ENCODE measurements around the gene SLC39A7. TPM values are rescaled to one million over a fixed set of nuclear protein-coding genes. Genes with fewer than 3 reads are reported as not detected.
A peak's percentile ranks its signal among the peaks of the same experiment; 100 is the strongest.

Gene SLC39A7
- total and polyA plus RNA-seq, 2 of the 13 experiments (the other 11 are each of a cell fraction or from before 2014, with no cell fraction given), result 142 to 229 TPM

- TF ChIP-seq ZNF691 (CRISPR knock-in tag; IDR thresholded peaks at IDR 0.05; ENCODE audit: borderline replicate concordance, low read depth) (0 out of 2 replicates have a peak, but pooled peaks have one; percentile 54), CBX1 (IDR thresholded peaks at IDR 0.05; ENCODE audit: low read depth) (no peak), ZNF414 (CRISPR knock-in tag; IDR thresholded peaks at IDR 0.05) (no peak), ZNF30 (CRISPR knock-in tag; IDR thresholded peaks at IDR 0.05) (no peak), HNRNPL (IDR thresholded peaks at IDR 0.05; ENCODE audit: low read depth, low read length) (peak; percentile 95), IKZF5 (CRISPR knock-in tag; IDR thresholded peaks at IDR 0.05) (no peak), ZNF17 (CRISPR knock-in tag; IDR thresholded peaks at IDR 0.05) (no peak), ZNF788 (CRISPR knock-in tag; IDR thresholded peaks at IDR 0.05; ENCODE audit: borderline replicate concordance) (0 out of 2 replicates have a peak, but pooled peaks have one; percentile 42), ZNF557 (CRISPR knock-in tag; IDR thresholded peaks at IDR 0.05) (no peak), ZNF510 (CRISPR knock-in tag; IDR thresholded peaks at IDR 0.05; ENCODE audit: low read depth) (0 out of 2 replicates have a peak, but pooled peaks have one; percentile 52), ZSCAN21 (CRISPR knock-in tag; IDR thresholded peaks at IDR 0.05; ENCODE audit: borderline replicate concordance) (no peak), ZNF772 (CRISPR knock-in tag; IDR thresholded peaks at IDR 0.05) (peak; percentile 49; the same call in 1 of the 2 replicates), TEAD2 (CRISPR knock-in tag; IDR thresholded peaks at IDR 0.05) (no peak), TFAP4 (IDR thresholded peaks at IDR 0.05; ENCODE audit: borderline replicate concordance, low read depth) (peak; percentile 36; the same call in 1 of the 2 replicates), TOE1 (CRISPR knock-in tag; IDR thresholded peaks at IDR 0.05) (no peak), NFIC (IDR thresholded peaks at IDR 0.05; ENCODE audit: low read length) (no peak), ZNF251 (CRISPR knock-in tag; IDR thresholded peaks at IDR 0.05) (no peak), AHR (CRISPR knock-in tag; IDR thresholded peaks at IDR 0.05) (no peak), AGO1 (IDR thresholded peaks at IDR 0.05; ENCODE audit: low read depth, low read length, poor library complexity, severe bottlenecking) (peak; percentile 13), ZNF687 (CRISPR knock-in tag; IDR thresholded peaks at IDR 0.05) (peak; percentile 35; the same call in 1 of the 2 replicates), TRIM24 (CRISPR knock-in tag; IDR thresholded peaks at IDR 0.05) (no peak), ZNF768 (CRISPR knock-in tag; IDR thresholded peaks at IDR 0.05) (peak; percentile 23; the same call in 1 of the 2 replicates)
Measured at GRCh38 chr6:33191383-33192104, 9.1 kb upstream of the SLC39A7 start (continued).
